T-helper 1 cell treated with Interleukin-12 subunit alpha and Interleukin-12 subunit beta and Interleukin-4 antibody, amounts not matched to agents 30 μg/mL and 1 μg/mL, for 36 hours (primary cell): ENCODE measurements around the gene ARSI.

Experiments
- H3K27ac Mint-ChIP-seq: one replicate; pipeline ENCODE4 v1.8.0; 2021; ENCODE audit warnings: mild to moderate bottlenecking, mixed read lengths
- H3K27me3 Mint-ChIP-seq: one replicate; pipeline ENCODE4 v1.8.0; 2021; ENCODE audit warnings: low read depth, mixed read lengths
- H3K36me3 Mint-ChIP-seq: one replicate; pipeline ENCODE4 v1.8.0; 2021; ENCODE audit warnings: low read depth, mixed read lengths
- H3K4me1 Mint-ChIP-seq: one replicate; pipeline ENCODE4 v1.8.0; 2021; ENCODE audit warnings: low read depth, mixed read lengths
- H3K4me3 Mint-ChIP-seq: one replicate; pipeline ENCODE4 v1.8.0; 2021; ENCODE audit warnings: mild to moderate bottlenecking, moderate library complexity, mixed read lengths
- H3K9me3 Mint-ChIP-seq: one replicate; pipeline ENCODE4 v1.8.0; 2021; ENCODE audit warnings: mixed read lengths

Gene ARSI

DNA sequence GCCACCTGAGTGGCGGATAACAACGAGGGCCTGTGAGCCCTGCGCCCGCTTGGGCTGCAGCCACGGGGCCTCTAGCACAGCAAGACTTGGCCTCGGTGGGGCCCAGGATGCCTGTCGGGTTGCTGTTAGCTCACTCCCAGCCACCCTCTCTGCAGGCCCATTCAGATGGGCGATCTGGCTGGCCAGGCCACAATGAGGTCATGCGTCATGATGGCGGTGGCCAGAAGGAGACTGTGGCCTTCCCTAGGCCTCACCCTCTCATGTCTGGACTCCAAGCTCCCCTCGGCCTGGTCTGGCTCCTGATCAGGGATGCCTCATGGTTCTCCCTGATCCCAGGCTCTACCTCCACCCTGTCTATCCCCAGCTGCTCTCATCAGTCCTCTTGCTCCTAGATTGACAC is 35.8 kb upstream of the ARSI start:
- H3K36me3 Mint-ChIP-seq = peaks cover 4% of the 10 kb centered on the region

DNA sequence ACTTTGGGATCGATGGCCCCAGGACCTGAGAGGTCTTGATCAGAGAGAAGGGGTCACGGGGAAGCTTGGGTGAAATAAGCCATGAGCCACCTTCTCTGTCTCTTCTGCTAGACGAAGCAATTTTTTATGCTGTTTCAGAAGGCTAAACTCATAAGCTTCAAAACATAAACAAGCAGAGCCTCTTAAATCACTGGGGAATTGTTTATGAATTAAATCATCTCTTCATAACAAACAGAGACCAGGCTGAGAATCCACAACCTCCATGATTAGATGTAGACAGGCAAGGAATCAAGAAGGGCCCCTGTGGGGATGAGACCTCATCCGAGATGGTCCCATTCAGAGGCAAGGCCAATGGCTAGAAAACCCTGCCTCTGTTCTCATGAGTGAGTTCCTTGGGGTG is 33.1 kb upstream of the ARSI start:
- Mint-ChIP-seq H3K4me3 (no peak overlapping the region), H3K27ac (no peak overlapping the region), H3K4me1 (peaks cover 4% of the 10 kb centered on the region), H3K36me3 (no peaks in the 10 kb centered on the region), H3K9me3 (no peaks in the 10 kb centered on the region), H3K27me3 (peaks cover 3% of the 10 kb centered on the region)

More for the DNA sequence above, 35.8 kb upstream of the ARSI start:
- Mint-ChIP-seq H3K27me3 (peaks cover 7% of the 10 kb centered on the region), H3K4me3 (no peak overlapping the region), H3K9me3 (peaks cover 3% of the 10 kb centered on the region), H3K4me1 (peaks cover 21% of the 10 kb centered on the region), H3K27ac (no peak overlapping the region)

DNA sequence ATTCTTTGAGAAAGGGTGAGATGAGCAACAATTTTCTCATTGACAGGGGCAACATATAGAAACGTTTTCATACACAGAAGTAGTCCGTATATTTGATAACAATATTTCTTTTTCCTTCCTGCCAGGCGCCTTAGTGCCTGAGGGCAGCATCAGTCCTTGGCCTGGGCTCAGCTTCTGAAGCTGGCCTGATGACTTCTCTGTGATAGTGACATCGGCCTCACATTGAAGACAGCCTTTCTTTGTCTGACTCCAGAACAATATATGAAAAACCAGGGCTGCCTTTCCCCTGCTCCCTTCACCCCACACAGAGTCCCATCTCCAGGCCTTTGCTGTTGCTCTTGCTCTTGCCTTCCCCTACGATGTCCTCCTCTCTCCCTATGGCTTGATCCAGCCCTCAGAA is 30.7 kb upstream of the ARSI start:
- H3K36me3 Mint-ChIP-seq = no peaks in the 10 kb centered on the region
- H3K4me3 Mint-ChIP-seq = no peak overlapping the region
- no peak overlapping the region for H3K27ac Mint-ChIP-seq
- peaks cover 3% of the 10 kb centered on the region for H3K27me3 Mint-ChIP-seq
- H3K4me1 Mint-ChIP-seq = no peaks in the 10 kb centered on the region
- H3K9me3 Mint-ChIP-seq = no peaks in the 10 kb centered on the region

DNA sequence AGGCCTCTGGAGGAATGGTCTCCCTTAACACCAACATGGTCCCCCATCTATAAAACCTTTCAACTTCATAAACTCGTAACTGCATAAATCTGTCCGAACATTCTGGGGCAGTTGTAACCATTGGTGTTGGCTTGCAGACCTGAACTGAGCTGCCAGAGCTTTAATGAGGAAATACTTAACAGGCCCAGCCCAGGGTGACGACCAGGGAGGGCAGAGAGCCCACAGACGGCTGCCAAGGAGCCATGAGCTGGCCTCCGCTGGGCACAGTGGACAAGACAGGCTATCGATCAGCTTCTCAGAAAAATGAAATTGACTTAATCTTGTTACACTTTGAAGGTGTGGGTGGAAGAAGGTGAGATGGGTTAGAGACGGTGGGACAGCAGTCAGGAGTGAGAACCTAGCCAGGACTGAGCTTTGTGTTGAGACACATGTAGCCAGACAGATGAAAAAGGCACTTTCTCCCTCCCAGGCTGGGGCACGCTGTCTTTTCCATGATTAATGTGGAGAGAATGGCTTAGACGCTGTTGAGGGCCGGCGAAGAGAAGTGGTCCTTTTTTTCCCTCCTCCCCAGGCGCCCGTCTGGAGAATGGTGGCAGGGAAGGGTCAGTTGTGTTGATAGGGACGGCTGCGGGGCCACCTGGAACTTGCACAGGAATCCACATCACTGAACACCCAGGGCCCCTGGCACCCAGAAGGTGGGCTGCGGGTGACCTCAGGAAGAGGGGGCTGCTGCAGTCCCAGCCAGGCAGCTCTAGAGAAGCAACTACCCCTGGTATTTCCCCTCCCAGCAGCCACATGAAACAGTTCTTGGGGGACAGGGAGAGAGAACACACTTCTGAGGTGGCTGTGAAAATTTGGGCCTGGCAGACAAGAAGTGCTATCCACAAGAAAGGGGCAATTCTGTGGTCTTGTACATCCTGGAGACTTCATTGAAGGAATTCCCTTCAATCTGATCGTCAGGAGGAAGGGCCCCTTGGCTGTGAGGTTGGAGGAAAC is 27.5 kb upstream of the ARSI start:
- Mint-ChIP-seq H3K9me3 (no peaks in the 10 kb centered on the region), H3K4me3 (no peak overlapping the region), H3K27ac (no peak overlapping the region), H3K36me3 (no peaks in the 10 kb centered on the region), H3K4me1 (no peaks in the 10 kb centered on the region), H3K27me3 (peaks cover 3% of the 10 kb centered on the region)

DNA sequence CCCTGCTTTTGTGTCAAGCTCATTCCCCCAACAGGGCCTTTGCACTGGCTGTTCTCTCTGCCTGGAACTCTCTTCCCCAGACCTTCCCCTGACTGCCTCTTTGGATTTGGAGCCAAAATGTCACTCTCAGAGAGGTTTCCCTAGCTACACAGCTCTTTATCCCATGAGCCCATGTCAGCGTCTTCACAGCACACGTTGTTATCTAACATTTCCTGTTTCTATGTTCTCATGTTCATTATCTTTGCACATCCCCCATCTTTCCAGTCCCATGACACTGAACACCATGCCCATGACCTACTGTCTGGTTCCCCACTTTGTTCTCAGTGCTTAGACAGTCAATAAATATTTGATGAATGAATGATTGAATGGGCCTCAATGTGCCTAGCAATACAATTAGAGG is 26.3 kb upstream of the ARSI start:
- Mint-ChIP-seq H3K9me3 (no peaks in the 10 kb centered on the region), H3K27me3 (peaks cover 7% of the 10 kb centered on the region), H3K4me3 (no peak overlapping the region), H3K4me1 (no peaks in the 10 kb centered on the region), H3K27ac (no peak overlapping the region), H3K36me3 (no peaks in the 10 kb centered on the region)

DNA sequence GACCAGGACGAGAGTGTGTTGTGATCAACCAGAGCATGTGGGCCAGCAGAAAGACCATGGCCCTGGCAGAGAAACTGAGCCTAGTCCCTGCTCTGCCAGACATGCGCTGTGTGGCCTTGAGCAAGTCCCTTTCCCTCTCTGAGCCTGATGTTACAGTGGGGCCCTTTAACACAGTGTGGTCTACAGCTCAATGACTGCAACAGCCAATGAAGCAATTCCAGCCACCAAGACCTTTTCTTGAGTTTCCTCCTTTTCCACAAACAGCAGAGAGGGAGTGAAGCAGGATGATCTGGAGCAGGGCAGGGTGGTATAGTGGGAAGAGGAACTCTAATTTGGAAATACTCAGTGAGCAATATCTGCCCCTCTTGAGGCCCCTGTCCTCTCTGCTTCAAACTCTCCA is 25.8 kb upstream of the ARSI start:
- H3K4me3 Mint-ChIP-seq = no peak overlapping the region
- no peaks in the 10 kb centered on the region for H3K4me1 Mint-ChIP-seq
- no peak overlapping the region for H3K27ac Mint-ChIP-seq
- no peaks in the 10 kb centered on the region for H3K36me3 Mint-ChIP-seq
- H3K9me3 Mint-ChIP-seq = no peaks in the 10 kb centered on the region
- peaks cover 7% of the 10 kb centered on the region for H3K27me3 Mint-ChIP-seq

DNA sequence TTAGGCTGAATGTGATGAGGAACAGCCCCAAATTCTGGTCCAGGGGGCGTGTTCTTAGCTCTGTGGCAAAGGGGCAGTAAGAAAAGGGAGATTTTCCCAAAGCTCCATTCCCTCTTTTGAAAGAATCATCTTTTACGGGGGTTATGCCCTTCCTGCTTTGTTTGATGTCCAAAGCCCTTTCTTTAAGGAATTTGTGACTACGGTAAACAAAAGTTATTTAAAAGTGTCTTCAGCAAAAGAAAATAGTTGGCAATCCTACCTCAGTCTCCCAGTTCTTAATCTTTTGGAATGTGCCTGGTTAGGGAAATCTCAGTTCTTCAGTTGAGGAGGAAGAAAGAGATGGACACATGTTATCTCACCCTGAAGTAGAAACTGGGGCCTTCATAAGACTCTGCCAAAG is 24.4 kb upstream of the ARSI start:
- Mint-ChIP-seq H3K4me1 (no peaks in the 10 kb centered on the region), H3K36me3 (no peaks in the 10 kb centered on the region), H3K27me3 (peaks cover 7% of the 10 kb centered on the region), H3K9me3 (no peaks in the 10 kb centered on the region), H3K27ac (no peak overlapping the region), H3K4me3 (no peak overlapping the region)

DNA sequence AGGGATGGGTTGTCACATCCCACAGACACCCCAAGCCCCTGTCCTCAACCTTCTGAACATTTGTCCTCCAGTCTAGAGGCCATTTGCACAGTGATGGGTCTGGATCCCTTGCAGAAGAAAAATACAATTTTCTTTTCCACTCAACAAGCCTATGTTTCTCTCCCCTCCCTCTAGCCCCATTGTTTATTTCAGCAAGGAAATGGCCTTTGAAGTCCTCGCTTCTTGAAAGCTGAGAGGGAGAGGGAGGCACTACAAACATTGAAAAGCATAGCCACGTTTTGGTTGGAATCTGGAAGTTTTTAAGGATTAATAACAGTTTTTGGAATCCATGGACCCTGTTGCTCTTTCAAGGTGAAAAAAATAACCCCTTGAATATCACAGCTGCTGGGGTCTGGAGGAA is 24.0 kb upstream of the ARSI start:
- no peaks in the 10 kb centered on the region for H3K9me3 Mint-ChIP-seq

DNA sequence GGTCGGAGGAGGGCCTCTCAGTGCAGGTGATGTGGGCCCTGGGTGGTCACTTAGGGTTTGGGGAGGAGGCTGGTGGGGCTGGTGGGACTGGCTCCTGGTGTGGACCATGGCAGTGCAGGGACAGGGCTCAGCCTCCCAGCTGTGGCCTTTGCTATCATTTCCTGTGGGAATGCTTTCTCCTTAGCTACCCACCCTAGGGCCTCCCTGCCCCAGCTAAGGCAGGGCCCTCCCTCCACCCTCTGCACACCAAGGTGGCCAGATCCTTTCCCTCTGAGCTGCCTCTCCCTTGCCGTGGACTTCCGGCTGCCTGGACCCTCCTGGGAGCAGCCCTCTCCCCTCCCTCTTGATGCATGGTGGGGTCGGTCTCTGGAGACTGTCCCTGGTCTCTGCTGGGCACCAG is 22.7 kb upstream of the ARSI start:
- no peaks in the 10 kb centered on the region for H3K36me3 Mint-ChIP-seq
- H3K9me3 Mint-ChIP-seq = no peaks in the 10 kb centered on the region
- no peaks in the 10 kb centered on the region for H3K4me1 Mint-ChIP-seq
- H3K4me3 Mint-ChIP-seq = no peak overlapping the region
- H3K27me3 Mint-ChIP-seq = peaks cover 10% of the 10 kb centered on the region
- H3K27ac Mint-ChIP-seq = no peak overlapping the region

More for the DNA sequence above, 24.0 kb upstream of the ARSI start:
- H3K27me3 Mint-ChIP-seq = peaks cover 7% of the 10 kb centered on the region
- H3K27ac Mint-ChIP-seq = no peak overlapping the region
- H3K36me3 Mint-ChIP-seq = no peaks in the 10 kb centered on the region
- no peaks in the 10 kb centered on the region for H3K4me1 Mint-ChIP-seq
- no peak overlapping the region for H3K4me3 Mint-ChIP-seq

DNA sequence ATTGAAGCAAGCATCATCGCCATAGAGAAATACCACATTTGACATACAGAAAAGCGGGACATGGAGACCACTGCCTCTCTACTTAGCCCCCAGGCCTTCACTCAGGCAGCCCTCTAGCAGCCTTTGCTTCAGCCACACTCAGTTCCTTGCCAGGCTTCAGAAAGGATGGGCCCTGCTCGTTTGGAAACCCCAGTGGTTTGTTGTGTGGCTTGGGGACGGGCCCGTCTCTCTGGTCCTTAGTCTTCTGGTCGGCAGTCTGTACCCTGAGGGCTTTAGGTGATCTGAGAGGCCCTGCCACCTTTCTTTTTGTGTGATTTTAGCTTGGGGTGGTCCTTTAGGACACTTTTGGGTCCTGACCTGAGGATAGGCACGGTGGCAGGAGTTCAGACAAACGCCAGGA is 21.1 kb upstream of the ARSI start:
- Mint-ChIP-seq H3K9me3 (no peaks in the 10 kb centered on the region), H3K27me3 (peaks cover 12% of the 10 kb centered on the region), H3K4me3 (no peak overlapping the region), H3K27ac (no peak overlapping the region), H3K36me3 (no peaks in the 10 kb centered on the region), H3K4me1 (no peaks in the 10 kb centered on the region)

DNA sequence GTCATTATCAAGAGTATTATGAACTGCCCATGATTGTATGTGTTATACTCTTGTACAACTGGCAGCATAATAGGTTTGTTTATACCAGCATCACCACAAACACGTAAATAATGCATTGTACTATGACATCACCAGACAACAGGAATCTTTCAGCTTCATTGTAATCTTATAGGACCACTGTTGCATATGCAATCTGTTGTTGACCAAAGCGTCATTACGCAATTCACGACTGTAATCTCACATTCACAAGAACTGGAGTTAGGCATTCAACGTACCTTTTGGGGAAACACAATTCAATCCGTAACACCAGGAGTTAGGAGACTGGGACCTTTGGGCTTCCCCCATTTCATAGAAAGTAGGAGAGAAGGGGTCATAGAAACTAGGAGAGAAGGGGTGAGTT is 20.4 kb upstream of the ARSI start:
- H3K4me1 Mint-ChIP-seq = no peaks in the 10 kb centered on the region

DNA sequence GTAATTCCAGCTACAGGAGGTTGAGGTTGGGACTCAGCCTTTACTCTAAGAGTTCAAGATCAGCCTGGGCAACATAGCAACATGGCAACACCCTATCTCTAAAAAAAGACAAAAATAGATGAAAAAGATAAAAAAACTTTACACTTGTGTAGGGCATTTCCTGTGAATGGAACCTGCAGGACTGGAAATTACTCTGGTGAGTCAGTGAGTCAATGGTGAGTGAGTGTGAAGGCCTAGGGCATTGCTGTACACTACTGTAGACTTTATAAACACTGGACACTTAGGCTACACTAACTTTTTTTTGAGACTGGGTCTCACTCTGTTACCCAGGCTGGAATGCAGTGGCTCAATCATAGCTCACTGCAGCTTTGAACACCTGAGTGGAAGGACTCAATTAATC is 19.5 kb upstream of the ARSI start:
- Mint-ChIP-seq H3K9me3 (no peaks in the 10 kb centered on the region), H3K36me3 (no peaks in the 10 kb centered on the region), H3K27ac (no peak overlapping the region), H3K4me1 (no peaks in the 10 kb centered on the region), H3K27me3 (peaks cover 13% of the 10 kb centered on the region), H3K4me3 (no peak overlapping the region)

More for the DNA sequence above, 20.4 kb upstream of the ARSI start:
- Mint-ChIP-seq H3K36me3 (no peaks in the 10 kb centered on the region), H3K4me3 (no peak overlapping the region), H3K9me3 (no peaks in the 10 kb centered on the region), H3K27me3 (peaks cover 13% of the 10 kb centered on the region), H3K27ac (no peak overlapping the region)

DNA sequence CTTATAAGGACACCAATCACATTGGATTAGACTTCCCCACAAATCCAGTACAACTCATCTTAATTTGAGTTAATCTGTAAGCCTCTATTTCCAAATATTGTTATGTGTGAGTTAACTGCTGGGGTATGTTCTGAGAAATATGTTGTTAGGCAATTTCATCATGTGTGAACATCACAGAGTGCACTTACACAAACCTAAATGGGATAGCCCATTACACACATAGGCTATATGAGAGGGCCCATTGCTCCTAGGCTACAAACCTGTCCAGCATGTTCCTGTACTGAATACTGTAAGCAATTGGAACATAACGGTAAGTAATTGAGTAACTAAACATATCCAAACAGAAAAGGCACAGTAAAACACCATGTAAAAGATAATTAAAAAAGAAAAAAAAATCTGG is 19.1 kb upstream of the ARSI start:
- peaks cover 13% of the 10 kb centered on the region for H3K27me3 Mint-ChIP-seq
- H3K4me3 Mint-ChIP-seq = no peak overlapping the region
- H3K4me1 Mint-ChIP-seq = no peaks in the 10 kb centered on the region
- no peak overlapping the region for H3K27ac Mint-ChIP-seq
- H3K36me3 Mint-ChIP-seq = no peaks in the 10 kb centered on the region
- H3K9me3 Mint-ChIP-seq = no peaks in the 10 kb centered on the region

DNA sequence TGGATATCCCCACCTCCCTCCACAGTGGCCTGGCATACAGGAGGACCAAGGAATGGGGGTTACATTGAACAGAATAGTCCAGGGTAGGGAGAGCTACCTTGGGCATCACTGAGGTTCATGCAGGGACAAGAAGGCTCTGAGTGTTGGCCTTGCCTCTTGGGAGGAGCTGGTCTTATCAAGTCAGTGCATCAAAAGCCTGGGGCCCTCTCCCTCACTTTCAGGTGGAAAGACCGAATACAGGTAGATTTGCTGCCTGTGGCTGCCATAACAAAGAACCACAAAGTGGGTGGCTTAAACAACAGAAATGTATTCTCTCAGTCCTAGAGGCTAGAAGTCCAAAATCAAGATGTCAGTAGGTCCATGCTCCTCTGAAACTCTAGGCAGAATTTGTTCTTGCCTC is 18.5 kb upstream of the ARSI start:
- Mint-ChIP-seq H3K27me3 (peaks cover 13% of the 10 kb centered on the region), H3K9me3 (no peaks in the 10 kb centered on the region), H3K4me1 (no peaks in the 10 kb centered on the region), H3K27ac (no peak overlapping the region), H3K36me3 (no peaks in the 10 kb centered on the region), H3K4me3 (no peak overlapping the region)

DNA sequence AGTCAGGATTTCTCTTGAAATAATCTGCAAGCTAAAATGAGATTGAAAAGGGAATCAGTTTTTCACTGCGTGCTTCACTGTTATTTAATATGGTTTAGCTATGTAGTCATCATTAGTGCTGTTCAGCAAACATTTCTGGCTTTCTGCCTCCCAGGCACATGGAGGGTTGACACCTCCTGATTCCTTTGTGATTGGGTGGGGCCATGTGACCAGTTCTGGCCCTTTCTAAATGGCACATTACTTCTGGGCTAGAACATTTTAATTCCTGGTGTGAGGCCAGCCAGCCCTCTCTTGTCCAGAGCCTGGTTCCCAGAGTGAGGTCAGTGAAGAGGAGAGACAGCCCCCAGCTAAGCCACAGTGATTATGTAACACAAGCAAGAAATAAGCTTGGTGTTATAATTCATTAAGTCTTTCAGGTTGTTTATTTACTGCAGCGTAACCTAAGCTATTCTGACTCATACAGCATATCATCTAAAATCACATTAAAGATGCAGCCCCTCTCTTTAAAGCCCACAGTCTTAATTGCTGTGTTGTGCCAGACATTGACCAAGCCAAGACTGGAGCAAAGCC is 17.4 kb upstream of the ARSI start:
- peaks cover 16% of the 10 kb centered on the region for H3K27me3 Mint-ChIP-seq
- no peak overlapping the region for H3K27ac Mint-ChIP-seq
- H3K4me3 Mint-ChIP-seq = no peak overlapping the region
- H3K36me3 Mint-ChIP-seq = no peaks in the 10 kb centered on the region
- H3K9me3 Mint-ChIP-seq = no peaks in the 10 kb centered on the region
- H3K4me1 Mint-ChIP-seq = no peaks in the 10 kb centered on the region
